ENCODE data around the gene MRPL34. TPM values are rescaled to one million over a fixed set of nuclear protein-coding genes. Genes with fewer than 3 reads are reported as not detected.

The MRPL34 gene
- total RNA-seq, 1 donor from 2014 or later = 64.8 TPM

GRCh38 chr19:17279436-17279835 lies 26.2 kb upstream of the MRPL34 start:
- Mint-ChIP-seq H3K36me3 (ENCODE audit: low read depth, unreplicated experiment) (peaks cover 17% of the 10 kb centered on the region), H3K9me3 (ENCODE audit: unreplicated experiment) (no peaks in the 10 kb centered on the region), H3K27ac (ENCODE audit: unreplicated experiment) (no peak overlapping the region), H3K27me3 (ENCODE audit: low read depth, unreplicated experiment) (peaks cover 3% of the 10 kb centered on the region), H3K4me3 (ENCODE audit: unreplicated experiment) (no peak overlapping the region), H3K4me1 (ENCODE audit: low read depth, unreplicated experiment) (no peaks in the 10 kb centered on the region)
- Histone ChIP-seq H3K79me2 (ENCODE audit: insufficient read depth, low read length) (no peaks in the 10 kb centered on the region), H3K4me3 (ENCODE audit: insufficient read depth, low read depth, low read length) (no peak overlapping the region), H3K9me3 (ENCODE audit: insufficient read depth, low read depth, low read length) (no peaks in the 10 kb centered on the region), H3K27ac (ENCODE audit: low read depth, low read length) (no peak overlapping the region), H2AFZ (ENCODE audit: low read depth, low read length) (no peak overlapping the region), H3K4me1 (ENCODE audit: insufficient read depth, low read length) (no peaks in the 10 kb centered on the region), H3K4me2 (ENCODE audit: low read length) (no peak overlapping the region), H3K36me3 (ENCODE audit: insufficient read depth, low read length) (peaks cover 8% of the 10 kb centered on the region), H3K27me3 (ENCODE audit: insufficient read depth, low read length) (no peaks in the 10 kb centered on the region), H3K9ac (ENCODE audit: low read length) (no peak overlapping the region), H4K20me1 (ENCODE audit: insufficient read depth, low read length) (no peaks in the 10 kb centered on the region)
- DNase-seq (ENCODE audit: low read depth) (no peak), FAIRE-seq (no peak)
- TF ChIP-seq EZH2 (IDR thresholded peaks at IDR 0.05; ENCODE audit: insufficient read depth, low read length) = no peak
- TF ChIP-seq, protein P1, sequence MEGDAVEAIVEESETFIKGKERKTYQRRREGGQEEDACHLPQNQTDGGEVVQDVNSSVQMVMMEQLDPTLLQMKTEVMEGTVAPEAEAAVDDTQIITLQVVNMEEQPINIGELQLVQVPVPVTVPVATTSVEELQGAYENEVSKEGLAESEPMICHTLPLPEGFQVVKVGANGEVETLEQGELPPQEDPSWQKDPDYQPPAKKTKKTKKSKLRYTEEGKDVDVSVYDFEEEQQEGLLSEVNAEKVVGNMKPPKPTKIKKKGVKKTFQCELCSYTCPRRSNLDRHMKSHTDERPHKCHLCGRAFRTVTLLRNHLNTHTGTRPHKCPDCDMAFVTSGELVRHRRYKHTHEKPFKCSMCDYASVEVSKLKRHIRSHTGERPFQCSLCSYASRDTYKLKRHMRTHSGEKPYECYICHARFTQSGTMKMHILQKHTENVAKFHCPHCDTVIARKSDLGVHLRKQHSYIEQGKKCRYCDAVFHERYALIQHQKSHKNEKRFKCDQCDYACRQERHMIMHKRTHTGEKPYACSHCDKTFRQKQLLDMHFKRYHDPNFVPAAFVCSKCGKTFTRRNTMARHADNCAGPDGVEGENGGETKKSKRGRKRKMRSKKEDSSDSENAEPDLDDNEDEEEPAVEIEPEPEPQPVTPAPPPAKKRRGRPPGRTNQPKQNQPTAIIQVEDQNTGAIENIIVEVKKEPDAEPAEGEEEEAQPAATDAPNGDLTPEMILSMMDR (IDR thresholded peaks at IDR 0.05; ENCODE audit: insufficient read depth, low read depth, low read length) = no peak

DNA sequence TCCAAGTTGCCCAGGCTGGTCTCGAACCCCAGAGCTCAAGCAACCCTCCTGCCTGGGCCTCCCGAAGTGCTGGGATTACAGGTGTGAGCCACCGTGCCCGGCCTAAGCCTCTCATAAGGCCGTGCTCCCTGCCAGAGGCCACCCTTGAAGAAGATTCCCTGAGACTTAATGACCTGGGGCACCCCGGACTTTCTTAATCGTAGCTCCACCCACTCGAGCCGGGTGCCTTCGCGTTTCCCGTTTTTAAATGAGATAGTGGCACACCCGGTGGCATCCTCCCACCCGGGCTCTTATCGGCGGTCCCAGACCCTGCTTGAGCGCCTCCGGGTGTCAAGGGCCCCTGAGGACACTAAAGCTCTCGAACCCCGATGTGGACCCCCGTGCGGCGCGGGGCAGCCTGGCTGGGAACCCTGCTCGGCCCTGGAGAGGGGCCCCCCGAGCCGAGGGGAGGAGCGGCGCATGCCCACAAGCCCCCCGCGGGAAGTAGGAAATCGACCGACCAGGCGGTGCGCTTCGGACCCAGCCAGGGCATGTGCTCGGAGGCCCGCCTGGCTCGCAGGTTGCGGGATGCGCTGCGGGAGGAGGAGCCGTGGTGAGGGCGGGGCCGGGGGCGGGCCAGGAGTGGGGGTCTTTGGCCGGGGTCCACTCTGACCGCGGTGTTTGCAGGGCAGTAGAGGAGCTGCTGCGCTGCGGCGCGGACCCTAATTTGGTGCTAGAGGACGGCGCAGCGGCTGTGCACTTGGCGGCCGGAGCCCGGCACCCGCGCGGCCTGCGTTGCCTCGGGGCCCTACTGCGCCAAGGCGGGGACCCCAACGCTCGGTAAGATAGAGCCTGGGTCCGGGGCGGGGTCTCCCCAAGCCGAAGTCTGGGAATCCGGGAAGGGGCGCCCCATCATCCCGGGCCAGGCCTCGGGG lies 24.0 kb upstream of the MRPL34 start, which contains the start of gene ANKLE1:
Gene ANKLE1 (plus strand): TSS at position 511 of the 914 bp plus-strand sequence. CDS start 20 bp downstream, at position 531.
- Histone ChIP-seq H4K20me1 (ENCODE audit: insufficient read depth, low read length) (no peaks in the 10 kb centered on the region), H3K9ac (ENCODE audit: low read length) (peak within 1 kb of the TSS; percentile 23), H3K36me3 (ENCODE audit: insufficient read depth, low read length) (peaks cover 2% of the 10 kb centered on the region), H3K4me1 (ENCODE audit: insufficient read depth, low read length) (no peaks in the 10 kb centered on the region), H3K4me3 (ENCODE audit: insufficient read depth, low read depth, low read length) (peak within 1 kb of the TSS; percentile 14), H3K9me3 (ENCODE audit: insufficient read depth, low read depth, low read length) (no peaks in the 10 kb centered on the region), H3K27ac (ENCODE audit: low read depth, low read length) (no peak within 1 kb of the TSS), H2AFZ (ENCODE audit: low read depth, low read length) (peak within 1 kb of the TSS; percentile 74), H3K4me2 (ENCODE audit: low read length) (peak within 1 kb of the TSS; percentile 82), H3K79me2 (ENCODE audit: insufficient read depth, low read length) (no peaks in the 10 kb centered on the region), H3K27me3 (ENCODE audit: insufficient read depth, low read length) (no peaks in the 10 kb centered on the region)
- Mint-ChIP-seq H3K27ac (ENCODE audit: unreplicated experiment) (no peak within 1 kb of the TSS), H3K4me3 (ENCODE audit: unreplicated experiment) (peak within 1 kb of the TSS; percentile 64), H3K9me3 (ENCODE audit: unreplicated experiment) (no peaks in the 10 kb centered on the region), H3K27me3 (ENCODE audit: low read depth, unreplicated experiment) (peaks cover 3% of the 10 kb centered on the region), H3K4me1 (ENCODE audit: low read depth, unreplicated experiment) (no peaks in the 10 kb centered on the region), H3K36me3 (ENCODE audit: low read depth, unreplicated experiment) (peaks cover 8% of the 10 kb centered on the region)
- FAIRE-seq (no peak), DNase-seq (ENCODE audit: low read depth) (no peak)
- TF ChIP-seq, protein P1 (IDR thresholded peaks at IDR 0.05; ENCODE audit: insufficient read depth, low read depth, low read length) = no peak
- TF ChIP-seq EZH2 (IDR thresholded peaks at IDR 0.05; ENCODE audit: insufficient read depth, low read length) = peak; percentile 66
